Measurements from ENCODE around the gene MX2. TPM values are rescaled to one million over a fixed set of nuclear protein-coding genes. Genes with fewer than 3 reads are reported as not detected.

The MX2 gene
- polyA plus RNA-seq, 2 donors = 4.2 to 5.7 TPM

GRCh38 chr21:41397471-41397891, 35.7 kb downstream of the MX2 start:
- H3K27ac ChIP-seq (ENCODE audit: low read depth in 2 of 2, low read length in 1 of 2) = peak overlapping the region; percentile 26 to 74
- no peaks in the 10 kb centered on the region for H3K27me3 ChIP-seq (ENCODE audit: control insufficient read depth in 1 of 2, insufficient read depth in 2 of 2, low read length in 2 of 2)
- WGBS, 2 donors = 85 to 87% methylated on average over 7 of the region's 7 CpGs
- H3K9me3 ChIP-seq (ENCODE audit: control insufficient read depth in 2 of 2, insufficient read depth in 1 of 2, low read depth in 1 of 2, low read length in 1 of 2) = no peaks in the 10 kb centered on the region
- H3K4me3 ChIP-seq (ENCODE audit: low read depth in 1 of 2, low read length in 2 of 2) = no peak overlapping the region
- H3K4me1 ChIP-seq (ENCODE audit: control insufficient read depth in 2 of 2, insufficient read depth in 2 of 2, low read length in 1 of 2) = peaks cover 0 to 10% of the 10 kb centered on the region in 2 donors
- peaks cover 0 to 5% of the 10 kb centered on the region in 2 donors for H3K36me3 ChIP-seq (ENCODE audit: control insufficient read depth in 2 of 2, insufficient read depth in 2 of 2, low read length in 1 of 2)

GRCh38 chr21:41398251-41398650, 36.4 kb downstream of the MX2 start:
- no peaks in the 10 kb centered on the region for H3K27me3 ChIP-seq (ENCODE audit: control insufficient read depth in 1 of 2, insufficient read depth in 2 of 2, low read length in 2 of 2)
- 94% methylated on average over 4 of the region's 4 CpGs for WGBS, 2 donors
- peaks cover 0 to 5% of the 10 kb centered on the region in 2 donors for H3K36me3 ChIP-seq (ENCODE audit: control insufficient read depth in 2 of 2, insufficient read depth in 2 of 2, low read length in 1 of 2)
- no peak overlapping the region for H3K27ac ChIP-seq (ENCODE audit: low read depth in 2 of 2, low read length in 1 of 2)
- no peak overlapping the region for H3K4me3 ChIP-seq (ENCODE audit: low read depth in 1 of 2, low read length in 2 of 2)
- H3K9me3 ChIP-seq (ENCODE audit: control insufficient read depth in 2 of 2, insufficient read depth in 1 of 2, low read depth in 1 of 2, low read length in 1 of 2) = no peaks in the 10 kb centered on the region
- H3K4me1 ChIP-seq (ENCODE audit: control insufficient read depth in 2 of 2, insufficient read depth in 2 of 2, low read length in 1 of 2) = peaks cover 0 to 10% of the 10 kb centered on the region in 2 donors

- WGBS, 2 donors = 97% methylated on average over 16 of the region's 16 CpGs
- Histone ChIP-seq H3K4me3 (ENCODE audit: low read depth in 1 of 2, low read length in 2 of 2) (no peak overlapping the region), H3K4me1 (ENCODE audit: control insufficient read depth in 2 of 2, insufficient read depth in 2 of 2, low read length in 1 of 2) (peaks cover under 1 to 10% of the 10 kb centered on the region in 2 donors), H3K27ac (ENCODE audit: low read depth in 2 of 2, low read length in 1 of 2) (no peak overlapping the region), H3K27me3 (ENCODE audit: control insufficient read depth in 1 of 2, insufficient read depth in 2 of 2, low read length in 2 of 2) (no peaks in the 10 kb centered on the region), H3K36me3 (ENCODE audit: control insufficient read depth in 2 of 2, insufficient read depth in 2 of 2, low read length in 1 of 2) (peaks cover 0 to 9% of the 10 kb centered on the region in 2 donors), H3K9me3 (ENCODE audit: control insufficient read depth in 2 of 2, insufficient read depth in 1 of 2, low read depth in 1 of 2, low read length in 1 of 2) (no peaks in the 10 kb centered on the region)
These were observed 37.0 kb downstream of the MX2 start for GRCh38 chr21:41398831-41399230.

- no peaks in the 10 kb centered on the region for H3K27me3 ChIP-seq (ENCODE audit: control insufficient read depth in 1 of 2, insufficient read depth in 2 of 2, low read length in 2 of 2)
- H3K4me3 ChIP-seq (ENCODE audit: low read depth in 1 of 2, low read length in 2 of 2) = no peak overlapping the region
- H3K4me1 ChIP-seq (ENCODE audit: control insufficient read depth in 2 of 2, insufficient read depth in 2 of 2, low read length in 1 of 2) = peaks cover 4 to 10% of the 10 kb centered on the region in 2 donors
- no peak overlapping the region for H3K27ac ChIP-seq (ENCODE audit: low read depth in 2 of 2, low read length in 1 of 2)
- peaks cover 0 to 13% of the 10 kb centered on the region in 2 donors for H3K36me3 ChIP-seq (ENCODE audit: control insufficient read depth in 2 of 2, insufficient read depth in 2 of 2, low read length in 1 of 2)
- 87 to 89% methylated on average over 7 of the region's 7 CpGs for WGBS, 2 donors
- H3K9me3 ChIP-seq (ENCODE audit: control insufficient read depth in 2 of 2, insufficient read depth in 1 of 2, low read depth in 1 of 2, low read length in 1 of 2) = no peaks in the 10 kb centered on the region
These were observed 37.5 kb downstream of the MX2 start for GRCh38 chr21:41399246-41399800.

GRCh38 chr21:41402231-41402630, 40.4 kb downstream of the MX2 start:
- no peak overlapping the region for H3K27ac ChIP-seq (ENCODE audit: low read depth in 2 of 2, low read length in 1 of 2)
- peaks cover 4 to 5% of the 10 kb centered on the region in 2 donors for H3K4me1 ChIP-seq (ENCODE audit: control insufficient read depth in 2 of 2, insufficient read depth in 2 of 2, low read length in 1 of 2)
- H3K27me3 ChIP-seq (ENCODE audit: control insufficient read depth in 1 of 2, insufficient read depth in 2 of 2, low read length in 2 of 2) = no peaks in the 10 kb centered on the region
- H3K36me3 ChIP-seq (ENCODE audit: control insufficient read depth in 2 of 2, insufficient read depth in 2 of 2, low read length in 1 of 2) = peaks cover 0 to 13% of the 10 kb centered on the region in 2 donors
- no peak overlapping the region for H3K4me3 ChIP-seq (ENCODE audit: low read depth in 1 of 2, low read length in 2 of 2)
- 92 to 93% methylated on average over 11 of the region's 11 CpGs for WGBS, 2 donors
- no peaks in the 10 kb centered on the region for H3K9me3 ChIP-seq (ENCODE audit: control insufficient read depth in 2 of 2, insufficient read depth in 1 of 2, low read depth in 1 of 2, low read length in 1 of 2)

- Histone ChIP-seq H3K36me3 (ENCODE audit: control insufficient read depth in 2 of 2, insufficient read depth in 2 of 2, low read length in 1 of 2) (peaks cover 2 to 16% of the 10 kb centered on the region in 2 donors), H3K4me3 (ENCODE audit: low read depth in 1 of 2, low read length in 2 of 2) (no peak overlapping the region), H3K9me3 (ENCODE audit: control insufficient read depth in 2 of 2, insufficient read depth in 1 of 2, low read depth in 1 of 2, low read length in 1 of 2) (no peaks in the 10 kb centered on the region), H3K27ac (ENCODE audit: low read depth in 2 of 2, low read length in 1 of 2) (no peak overlapping the region), H3K27me3 (ENCODE audit: control insufficient read depth in 1 of 2, insufficient read depth in 2 of 2, low read length in 2 of 2) (no peaks in the 10 kb centered on the region), H3K4me1 (ENCODE audit: control insufficient read depth in 2 of 2, insufficient read depth in 2 of 2, low read length in 1 of 2) (peaks cover 0 to 4% of the 10 kb centered on the region in 2 donors)
- WGBS, 2 donors = 95% methylated on average over 10 of the region's 10 CpGs
These were observed 41.0 kb downstream of the MX2 start for GRCh38 chr21:41402796-41403195.

GRCh38 chr21:41403331-41403730, 41.5 kb downstream of the MX2 start:
- no peaks in the 10 kb centered on the region for H3K27me3 ChIP-seq (ENCODE audit: control insufficient read depth in 1 of 2, insufficient read depth in 2 of 2, low read length in 2 of 2)
- no peak overlapping the region for H3K27ac ChIP-seq (ENCODE audit: low read depth in 2 of 2, low read length in 1 of 2)
- H3K4me1 ChIP-seq (ENCODE audit: control insufficient read depth in 2 of 2, insufficient read depth in 2 of 2, low read length in 1 of 2) = peaks cover 0 to 4% of the 10 kb centered on the region in 2 donors
- WGBS, 2 donors = 91 to 92% methylated on average over 9 of the region's 9 CpGs
- H3K9me3 ChIP-seq (ENCODE audit: control insufficient read depth in 2 of 2, insufficient read depth in 1 of 2, low read depth in 1 of 2, low read length in 1 of 2) = no peaks in the 10 kb centered on the region
- H3K36me3 ChIP-seq (ENCODE audit: control insufficient read depth in 2 of 2, insufficient read depth in 2 of 2, low read length in 1 of 2) = peaks cover 2 to 16% of the 10 kb centered on the region in 2 donors
- no peak overlapping the region for H3K4me3 ChIP-seq (ENCODE audit: low read depth in 1 of 2, low read length in 2 of 2)

- Histone ChIP-seq H3K9me3 (ENCODE audit: control insufficient read depth in 2 of 2, insufficient read depth in 1 of 2, low read depth in 1 of 2, low read length in 1 of 2) (no peaks in the 10 kb centered on the region), H3K27ac (ENCODE audit: low read depth in 2 of 2, low read length in 1 of 2) (no peak overlapping the region), H3K4me1 (ENCODE audit: control insufficient read depth in 2 of 2, insufficient read depth in 2 of 2, low read length in 1 of 2) (peaks cover 0 to 4% of the 10 kb centered on the region in 2 donors), H3K4me3 (ENCODE audit: low read depth in 1 of 2, low read length in 2 of 2) (no peak overlapping the region), H3K27me3 (ENCODE audit: control insufficient read depth in 1 of 2, insufficient read depth in 2 of 2, low read length in 2 of 2) (no peaks in the 10 kb centered on the region), H3K36me3 (ENCODE audit: control insufficient read depth in 2 of 2, insufficient read depth in 2 of 2, low read length in 1 of 2) (peaks cover 2 to 16% of the 10 kb centered on the region in 2 donors)
- WGBS, 2 donors = 94 to 95% methylated on average over 10 of the region's 10 CpGs
These were observed 42.1 kb downstream of the MX2 start for GRCh38 chr21:41403966-41404365.

- no peak overlapping the region for H3K4me3 ChIP-seq (ENCODE audit: low read depth in 1 of 2, low read length in 2 of 2)
- no peak overlapping the region for H3K27ac ChIP-seq (ENCODE audit: low read depth in 2 of 2, low read length in 1 of 2)
- H3K4me1 ChIP-seq (ENCODE audit: control insufficient read depth in 2 of 2, insufficient read depth in 2 of 2, low read length in 1 of 2) = peaks cover 0 to 4% of the 10 kb centered on the region in 2 donors
- no peaks in the 10 kb centered on the region for H3K27me3 ChIP-seq (ENCODE audit: control insufficient read depth in 1 of 2, insufficient read depth in 2 of 2, low read length in 2 of 2)
- peaks cover 2 to 16% of the 10 kb centered on the region in 2 donors for H3K36me3 ChIP-seq (ENCODE audit: control insufficient read depth in 2 of 2, insufficient read depth in 2 of 2, low read length in 1 of 2)
- WGBS, 2 donors = 97 to 99% methylated on average over 4 of the region's 4 CpGs
- H3K9me3 ChIP-seq (ENCODE audit: control insufficient read depth in 2 of 2, insufficient read depth in 1 of 2, low read depth in 1 of 2, low read length in 1 of 2) = no peaks in the 10 kb centered on the region
These were observed 43.5 kb downstream of the MX2 start for GRCh38 chr21:41405321-41405720.

GRCh38 chr21:41406340-41406739, 44.5 kb downstream of the MX2 start:
- H3K27ac ChIP-seq (ENCODE audit: low read depth in 2 of 2, low read length in 1 of 2) = no peak overlapping the region
- no peak overlapping the region for H3K4me3 ChIP-seq (ENCODE audit: low read depth in 1 of 2, low read length in 2 of 2)
- H3K9me3 ChIP-seq (ENCODE audit: control insufficient read depth in 2 of 2, insufficient read depth in 1 of 2, low read depth in 1 of 2, low read length in 1 of 2) = no peaks in the 10 kb centered on the region
- peaks cover 2 to 16% of the 10 kb centered on the region in 2 donors for H3K36me3 ChIP-seq (ENCODE audit: control insufficient read depth in 2 of 2, insufficient read depth in 2 of 2, low read length in 1 of 2)
- WGBS, 2 donors = 86 to 87% methylated on average over 6 of the region's 6 CpGs
- peaks cover 0 to 4% of the 10 kb centered on the region in 2 donors for H3K4me1 ChIP-seq (ENCODE audit: control insufficient read depth in 2 of 2, insufficient read depth in 2 of 2, low read length in 1 of 2)
- H3K27me3 ChIP-seq (ENCODE audit: control insufficient read depth in 1 of 2, insufficient read depth in 2 of 2, low read length in 2 of 2) = no peaks in the 10 kb centered on the region

Measured in esophagus (tissue), 2 donors.